ENCODE results near the gene COG5. TPM values are rescaled to one million over a fixed set of nuclear protein-coding genes. Genes with fewer than 3 reads are reported as not detected.
A peak's percentile ranks its signal among the peaks of the same experiment; 100 is the strongest.

COG5 gene
- polyA plus RNA-seq, 6 donors from 2014 or later = 19.3 to 38.9 (median 23.4) TPM

GRCh38 chr7:107592361-107593024, 28.8 kb upstream of the COG5 start:
- no peak for ATAC-seq (ENCODE audit: low read depth in 2 of 2)
- peak overlapping the region in 1 of 6 donors; percentile 7 for H3K27ac Mint-ChIP-seq
- peaks cover 8 to 12% of the 10 kb centered on the region in 2 donors for H3K36me3 Mint-ChIP-seq
- peaks cover 0 to 7% (median 0%) of the 10 kb centered on the region in 3 donors for H3K4me1 Mint-ChIP-seq
- DNase-seq = no peak
- H3K9me3 Mint-ChIP-seq = no peaks in the 10 kb centered on the region
- H3K27me3 Mint-ChIP-seq = no peaks in the 10 kb centered on the region
- H3K4me3 Mint-ChIP-seq = no peak overlapping the region

GRCh38 chr7:107591421-107591820, 27.7 kb upstream of the COG5 start:
- no peaks in the 10 kb centered on the region for H3K27me3 Mint-ChIP-seq
- ATAC-seq (ENCODE audit: low read depth in 2 of 2) = no peak
- peaks cover 8 to 12% of the 10 kb centered on the region in 2 donors for H3K36me3 Mint-ChIP-seq
- no peaks in the 10 kb centered on the region for H3K9me3 Mint-ChIP-seq
- DNase-seq = no peak
- H3K27ac Mint-ChIP-seq = no peak overlapping the region
- peaks cover 0 to 7% (median 0%) of the 10 kb centered on the region in 3 donors for H3K4me1 Mint-ChIP-seq
- no peak overlapping the region for H3K4me3 Mint-ChIP-seq

GRCh38 chr7:107588529-107589130, 24.9 kb upstream of the COG5 start:
- DNase-seq = no peak
- ATAC-seq (ENCODE audit: low read depth in 2 of 2) = no peak
- no peak overlapping the region for H3K27ac Mint-ChIP-seq
- no peak overlapping the region for H3K4me3 Mint-ChIP-seq
- H3K36me3 Mint-ChIP-seq = peaks cover 7 to 14% of the 10 kb centered on the region in 2 donors
- no peaks in the 10 kb centered on the region for H3K9me3 Mint-ChIP-seq
- H3K4me1 Mint-ChIP-seq = peaks cover 4 to 11% (median 7%) of the 10 kb centered on the region in 3 donors
- H3K27me3 Mint-ChIP-seq = no peaks in the 10 kb centered on the region

GRCh38 chr7:107584716-107585115, 21.0 kb upstream of the COG5 start:
- no peaks in the 10 kb centered on the region for H3K9me3 Mint-ChIP-seq
- no peak overlapping the region for H3K4me3 Mint-ChIP-seq
- DNase-seq (no peak), ATAC-seq (ENCODE audit: low read depth in 2 of 2) (no peak)
- H3K4me1 Mint-ChIP-seq = peaks cover 15 to 25% (median 24%) of the 10 kb centered on the region in 3 donors
- no peaks in the 10 kb centered on the region for H3K27me3 Mint-ChIP-seq
- peaks cover 7 to 14% of the 10 kb centered on the region in 2 donors for H3K36me3 Mint-ChIP-seq
- H3K27ac Mint-ChIP-seq = peak overlapping the region in 1 of 6 donors; percentile 44

GRCh38 chr7:107582875-107583274, 19.2 kb upstream of the COG5 start:
- no peak for ATAC-seq (ENCODE audit: low read depth in 2 of 2)
- Mint-ChIP-seq H3K27ac (peak overlapping the region in 2 of 6 donors; percentile 6 to 31), H3K9me3 (no peaks in the 10 kb centered on the region), H3K27me3 (no peaks in the 10 kb centered on the region), H3K4me1 (peaks cover 20 to 37% (median 28%) of the 10 kb centered on the region in 3 donors), H3K4me3 (peak overlapping the region in 1 of 8 donors; percentile 92), H3K36me3 (peaks cover 7 to 9% of the 10 kb centered on the region in 2 donors)
- no peak for DNase-seq

- Mint-ChIP-seq H3K27me3 (no peaks in the 10 kb centered on the region), H3K9me3 (no peaks in the 10 kb centered on the region), H3K36me3 (peaks cover 7 to 9% of the 10 kb centered on the region in 2 donors), H3K4me3 (peak overlapping the region; percentile 48 to 92 (median 82)), H3K4me1 (peaks cover 20 to 37% (median 28%) of the 10 kb centered on the region in 3 donors), H3K27ac (peak overlapping the region in 4 of 6 donors; percentile 31 to 90 (median 87))
- DNase-seq = no peak
- ATAC-seq (ENCODE audit: low read depth in 2 of 2) = no peak
Measured at GRCh38 chr7:107581387-107582013, 17.8 kb upstream of the COG5 start.

- peak overlapping the region; percentile 81 to 92 (median 86) for H3K4me3 Mint-ChIP-seq
- no peak for DNase-seq
Measured at GRCh38 chr7:107580716-107581383, 17.1 kb upstream of the COG5 start.

GRCh38 chr7:107579885-107580715, 16.4 kb upstream of the COG5 start, which contains the start of gene BCAP29:
TSS of gene BCAP29 (plus strand) at chr7:107580246. CDS start at chr7:107580773, 527 bp downstream.
- Mint-ChIP-seq H3K9me3 (no peaks in the 10 kb centered on the region), H3K27ac (peak within 1 kb of the TSS; percentile 79 to 97 (median 92)), H3K4me3 (peak within 1 kb of the TSS; percentile 84 to 96 (median 92)), H3K27me3 (no peaks in the 10 kb centered on the region), H3K36me3 (peaks cover 2 to 5% of the 10 kb centered on the region in 2 donors), H3K4me1 (peaks cover 20 to 32% (median 27%) of the 10 kb centered on the region in 3 donors)
- DNase-seq = peak; percentile 85
- ATAC-seq (ENCODE audit: low read depth in 2 of 2) = peak; percentile 95 to 97

More at GRCh38 chr7:107580716-107581383, 17.1 kb upstream of the COG5 start:
- H3K27me3 Mint-ChIP-seq = no peaks in the 10 kb centered on the region
- H3K4me1 Mint-ChIP-seq = peaks cover 20 to 34% (median 28%) of the 10 kb centered on the region in 3 donors
- peaks cover 7 to 9% of the 10 kb centered on the region in 2 donors for H3K36me3 Mint-ChIP-seq
- H3K9me3 Mint-ChIP-seq = no peaks in the 10 kb centered on the region
- ATAC-seq (ENCODE audit: low read depth in 2 of 2) = no peak
- H3K27ac Mint-ChIP-seq = peak overlapping the region in 5 of 6 donors; percentile 63 to 91 (median 86)

- Mint-ChIP-seq H3K4me1 (peaks cover 20 to 31% (median 24%) of the 10 kb centered on the region in 3 donors), H3K27me3 (no peaks in the 10 kb centered on the region), H3K36me3 (peaks cover 0 to 4% of the 10 kb centered on the region in 2 donors), H3K9me3 (no peaks in the 10 kb centered on the region), H3K4me3 (peak overlapping the region; percentile 84 to 96 (median 92)), H3K27ac (peak overlapping the region; percentile 79 to 97 (median 92))
- ATAC-seq (ENCODE audit: low read depth in 2 of 2) (no peak), DNase-seq (no peak)
Measured at GRCh38 chr7:107579554-107579884, 15.8 kb upstream of the COG5 start.

- Mint-ChIP-seq H3K4me1 (peaks cover 0 to 2% (median 2%) of the 10 kb centered on the region in 3 donors), H3K4me3 (no peak overlapping the region), H3K27ac (peak overlapping the region in 1 of 6 donors; percentile 75), H3K36me3 (peaks cover 11 to 13% of the 10 kb centered on the region in 2 donors), H3K27me3 (no peaks in the 10 kb centered on the region), H3K9me3 (no peaks in the 10 kb centered on the region)
- no peak for ATAC-seq (ENCODE audit: low read depth in 2 of 2)
- DNase-seq = no peak
Measured at GRCh38 chr7:107573537-107573936, 9.8 kb upstream of the COG5 start.

- Mint-ChIP-seq H3K27ac (peak overlapping the region in 1 of 6 donors; percentile 84), H3K4me1 (peaks cover 2 to 8% (median 5%) of the 10 kb centered on the region in 3 donors), H3K9me3 (no peaks in the 10 kb centered on the region), H3K4me3 (no peak overlapping the region), H3K27me3 (no peaks in the 10 kb centered on the region), H3K36me3 (peaks cover 11 to 24% of the 10 kb centered on the region in 2 donors)
- DNase-seq (no peak), ATAC-seq (ENCODE audit: low read depth in 2 of 2) (no peak)
Measured at GRCh38 chr7:107570298-107570697, 6.6 kb upstream of the COG5 start.

GRCh38 chr7:107564553-107565298, 1.0 kb upstream of the COG5 start:
- no peaks in the 10 kb centered on the region for H3K9me3 Mint-ChIP-seq
- peak overlapping the region; percentile 93 to 99 (median 96) for H3K27ac Mint-ChIP-seq
- no peaks in the 10 kb centered on the region for H3K27me3 Mint-ChIP-seq
- H3K4me3 Mint-ChIP-seq = peak overlapping the region; percentile 88 to 97 (median 91)
- H3K4me1 Mint-ChIP-seq = peaks cover 34 to 52% (median 44%) of the 10 kb centered on the region in 3 donors
- ATAC-seq (ENCODE audit: low read depth in 2 of 2) = no peak
- DNase-seq = no peak
- H3K36me3 Mint-ChIP-seq = peaks cover 0 to 11% of the 10 kb centered on the region in 2 donors
